ENCODE results near the gene SHTN1.

SHTN1 gene

DNA sequence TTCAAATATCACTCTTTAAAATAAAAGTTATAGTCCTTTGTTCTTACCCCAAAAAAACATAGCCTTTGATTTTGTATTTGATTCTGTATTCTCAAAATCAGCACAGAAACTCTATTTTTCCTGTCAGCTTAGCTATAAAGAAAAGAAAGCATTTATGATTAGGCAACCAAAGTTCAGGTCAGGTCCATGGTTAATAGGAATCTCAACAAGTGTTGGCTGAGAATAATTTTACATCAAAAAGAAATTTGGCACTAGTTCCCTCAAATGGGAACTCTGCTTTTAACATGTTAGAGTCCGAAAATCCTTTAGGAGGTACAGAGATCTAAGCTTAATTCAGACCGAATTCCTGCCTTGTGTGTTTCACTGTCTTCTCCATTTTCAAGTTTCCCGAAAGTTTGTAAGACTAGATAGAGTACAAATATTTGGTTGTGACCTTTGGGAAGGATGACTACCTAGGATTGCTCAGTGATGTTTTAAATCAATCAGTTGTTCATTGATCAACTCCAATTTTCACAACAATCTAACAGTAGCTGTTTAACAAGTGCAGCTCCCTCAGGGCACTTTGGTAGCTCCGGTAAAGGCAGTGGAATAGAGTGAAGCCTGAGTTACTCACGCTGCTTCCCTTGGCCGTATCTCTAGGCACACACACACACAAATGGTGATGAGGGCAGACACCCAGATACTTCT lies 164.5 kb downstream of the SHTN1 start:
- TF ChIP-seq, protein P1, sequence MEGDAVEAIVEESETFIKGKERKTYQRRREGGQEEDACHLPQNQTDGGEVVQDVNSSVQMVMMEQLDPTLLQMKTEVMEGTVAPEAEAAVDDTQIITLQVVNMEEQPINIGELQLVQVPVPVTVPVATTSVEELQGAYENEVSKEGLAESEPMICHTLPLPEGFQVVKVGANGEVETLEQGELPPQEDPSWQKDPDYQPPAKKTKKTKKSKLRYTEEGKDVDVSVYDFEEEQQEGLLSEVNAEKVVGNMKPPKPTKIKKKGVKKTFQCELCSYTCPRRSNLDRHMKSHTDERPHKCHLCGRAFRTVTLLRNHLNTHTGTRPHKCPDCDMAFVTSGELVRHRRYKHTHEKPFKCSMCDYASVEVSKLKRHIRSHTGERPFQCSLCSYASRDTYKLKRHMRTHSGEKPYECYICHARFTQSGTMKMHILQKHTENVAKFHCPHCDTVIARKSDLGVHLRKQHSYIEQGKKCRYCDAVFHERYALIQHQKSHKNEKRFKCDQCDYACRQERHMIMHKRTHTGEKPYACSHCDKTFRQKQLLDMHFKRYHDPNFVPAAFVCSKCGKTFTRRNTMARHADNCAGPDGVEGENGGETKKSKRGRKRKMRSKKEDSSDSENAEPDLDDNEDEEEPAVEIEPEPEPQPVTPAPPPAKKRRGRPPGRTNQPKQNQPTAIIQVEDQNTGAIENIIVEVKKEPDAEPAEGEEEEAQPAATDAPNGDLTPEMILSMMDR (IDR thresholded peaks at IDR 0.05): no peak
- Histone ChIP-seq H3K4me3 (no peak overlapping the region), H3K27ac (no peak overlapping the region)
- no peak for DNase-seq (ENCODE audit: low spot score)

DNA sequence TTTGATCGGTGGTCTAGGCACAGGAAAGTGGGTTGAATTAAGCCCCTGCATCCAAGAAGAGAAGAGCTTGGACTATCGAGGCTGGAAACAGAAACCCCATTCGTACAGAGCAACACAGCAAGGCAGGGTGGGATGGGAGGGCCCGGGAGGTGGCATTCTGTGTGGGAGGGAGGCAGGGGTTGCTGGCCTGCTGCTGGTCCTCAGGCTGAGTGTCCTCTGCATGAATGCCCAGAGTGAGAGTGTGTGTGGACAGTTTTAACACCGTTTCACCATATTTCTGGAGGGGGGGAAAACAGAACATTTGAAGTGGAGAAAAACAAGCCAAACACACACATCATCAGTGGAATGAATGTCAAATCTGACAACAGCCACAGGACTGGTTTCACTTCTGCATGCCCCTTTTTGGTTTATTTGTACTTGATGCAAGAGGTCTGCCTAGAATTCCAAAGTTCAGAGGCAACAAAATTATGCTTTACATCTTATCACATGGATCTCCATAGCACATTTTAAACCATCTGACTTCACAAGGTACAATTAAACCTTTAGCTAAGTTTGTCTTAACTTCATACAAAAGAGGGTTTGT lies 166.8 kb downstream of the SHTN1 start:
- no peak overlapping the region for H3K27ac ChIP-seq
- DNase-seq (ENCODE audit: low spot score): no peak
- TF ChIP-seq, protein P1 (IDR thresholded peaks at IDR 0.05): no peak
- no peak overlapping the region for H3K4me3 ChIP-seq

DNA sequence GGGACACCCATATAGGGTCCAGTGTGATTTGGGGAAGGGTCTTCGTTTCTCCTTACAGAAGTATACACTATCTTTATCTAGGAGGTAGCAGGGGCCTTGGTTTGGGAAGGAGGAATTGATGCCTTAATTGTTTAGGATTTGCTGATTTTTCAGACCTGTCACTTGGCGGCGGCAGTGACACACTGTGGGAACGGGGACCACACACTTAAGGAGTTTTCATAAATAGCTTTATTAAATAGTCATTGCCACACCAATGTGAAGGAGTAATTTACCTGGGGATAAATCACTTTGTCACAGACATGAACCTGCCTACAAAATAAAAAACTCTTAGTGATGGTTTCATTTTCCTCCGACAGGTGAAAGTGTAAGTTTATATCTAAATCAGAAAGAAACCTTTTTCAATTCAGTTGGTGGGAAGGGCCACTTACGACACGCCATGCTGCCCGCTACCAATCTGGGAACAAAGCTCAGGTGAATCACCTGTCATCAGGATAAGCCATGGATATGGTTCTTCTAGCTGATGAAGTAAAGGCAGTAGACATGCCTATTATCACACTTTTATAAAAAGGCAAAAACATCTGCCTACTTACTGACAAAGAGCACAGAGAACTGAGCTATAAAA lies 168.0 kb downstream of the SHTN1 start:
- no peak for DNase-seq (ENCODE audit: low spot score)
- TF ChIP-seq, protein P1 (IDR thresholded peaks at IDR 0.05): no peak
- H3K4me3 ChIP-seq: no peak overlapping the region

DNA sequence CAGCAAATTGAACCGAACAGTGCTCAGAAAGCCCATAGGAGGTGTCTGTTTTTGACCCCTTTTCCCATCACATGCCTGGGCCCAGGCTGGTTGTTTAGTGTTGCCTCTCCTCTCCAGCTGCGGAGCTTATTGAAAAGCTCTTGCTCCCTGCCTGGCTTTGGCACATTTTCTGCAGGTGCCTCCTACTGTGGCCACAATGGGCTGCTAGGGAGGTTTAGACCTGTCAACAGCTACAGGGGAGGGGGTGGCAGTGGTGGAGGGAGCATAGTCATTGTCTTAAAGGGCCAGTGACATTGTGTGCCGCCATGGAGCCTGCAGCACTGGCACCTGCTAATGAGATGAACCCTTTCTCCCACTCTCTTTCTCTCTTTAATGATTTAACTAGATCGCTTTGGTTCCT lies 168.9 kb downstream of the SHTN1 start:
- Histone ChIP-seq H3K4me3 (no peak overlapping the region), H3K27ac (no peak overlapping the region)
- TF ChIP-seq, protein P1 (IDR thresholded peaks at IDR 0.05): no peak
- no peak for DNase-seq (ENCODE audit: low spot score)

More for the DNA sequence above, 168.0 kb downstream of the SHTN1 start:
- no peak overlapping the region for H3K27ac ChIP-seq

DNA sequence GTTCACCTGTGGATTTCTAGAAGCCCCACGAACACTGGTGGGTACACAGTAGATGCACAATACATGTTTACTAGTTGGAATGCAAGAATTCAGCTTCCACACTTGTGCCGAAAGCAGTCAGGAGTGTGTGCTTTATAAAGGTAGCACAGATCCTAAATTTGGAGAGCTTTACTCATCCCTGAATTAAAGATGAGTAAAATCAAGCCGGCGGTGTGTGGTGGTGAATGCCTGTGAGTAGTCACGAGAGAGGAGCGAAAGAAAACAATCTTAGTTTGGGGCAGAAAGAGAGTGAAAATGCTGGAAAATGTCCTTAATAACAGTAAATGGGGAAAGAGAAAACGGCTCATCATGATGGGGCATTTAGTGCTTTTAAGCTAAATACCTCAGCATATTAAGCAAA lies 169.3 kb downstream of the SHTN1 start:
- H3K27ac ChIP-seq: no peak overlapping the region
- TF ChIP-seq, protein P1 (IDR thresholded peaks at IDR 0.05): no peak
- DNase-seq (ENCODE audit: low spot score): no peak
- no peak overlapping the region for H3K4me3 ChIP-seq

DNA sequence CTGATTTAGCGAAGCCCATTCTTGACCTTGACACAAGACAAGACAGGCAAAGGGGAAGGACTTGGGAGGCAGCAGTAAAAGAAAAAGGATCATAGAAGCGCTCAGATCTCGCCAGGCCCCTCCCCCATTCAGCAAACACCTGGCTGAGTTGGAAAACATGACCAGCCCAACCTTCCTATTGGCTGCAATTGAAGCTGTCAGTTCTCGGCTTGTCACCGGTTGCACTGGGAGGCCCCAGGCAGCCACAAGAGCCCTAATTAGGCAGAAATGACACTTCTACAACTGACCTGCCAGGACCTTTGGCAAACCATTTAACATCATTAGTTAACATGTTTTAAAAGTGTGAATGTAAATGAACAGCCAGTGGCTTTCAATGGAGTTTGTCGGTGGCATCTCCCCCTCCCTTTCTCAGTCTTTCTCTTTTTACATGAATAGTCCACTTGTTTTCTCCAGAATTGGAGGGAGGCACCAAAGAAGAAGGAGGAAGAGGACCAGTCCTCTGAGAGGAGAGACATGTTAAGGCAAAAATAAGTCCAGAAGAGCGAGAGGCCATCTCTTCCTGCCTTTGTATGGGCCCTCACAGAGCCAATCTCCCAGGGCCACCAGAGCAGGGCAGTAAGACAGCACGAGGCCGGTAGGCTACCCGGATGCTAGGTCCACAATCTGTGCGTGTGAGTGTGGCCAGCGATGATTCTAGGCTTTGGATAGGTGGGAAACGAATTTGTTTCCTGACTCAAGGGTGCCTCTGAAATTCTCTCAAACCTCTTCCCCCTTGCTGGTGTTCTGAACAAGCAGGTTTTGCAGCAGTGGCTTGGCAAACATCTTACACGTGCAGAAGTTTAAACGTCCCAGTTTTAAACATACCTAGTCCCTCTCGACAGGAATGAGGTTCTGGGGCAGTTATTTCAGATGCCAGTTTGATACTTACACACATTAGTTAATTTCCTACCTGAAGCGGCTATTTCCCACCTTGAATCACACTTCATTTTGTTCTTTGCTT lies 170.7 kb downstream of the SHTN1 start:
- DNase-seq (ENCODE audit: low spot score): no peak
- Histone ChIP-seq H3K4me3 (no peak overlapping the region), H3K27ac (no peak overlapping the region)
- TF ChIP-seq, protein P1 (IDR thresholded peaks at IDR 0.05): no peak

Data from coronary artery (tissue), 2 donors.